ENCODE measurements around the gene KLC1.
A peak's percentile ranks its signal among the peaks of the same experiment; 100 is the strongest.

The KLC1 gene

GRCh38 chr14:103706551-103707328 is 77.7 kb downstream of the KLC1 start:
- no peak for DNase-seq

DNA sequence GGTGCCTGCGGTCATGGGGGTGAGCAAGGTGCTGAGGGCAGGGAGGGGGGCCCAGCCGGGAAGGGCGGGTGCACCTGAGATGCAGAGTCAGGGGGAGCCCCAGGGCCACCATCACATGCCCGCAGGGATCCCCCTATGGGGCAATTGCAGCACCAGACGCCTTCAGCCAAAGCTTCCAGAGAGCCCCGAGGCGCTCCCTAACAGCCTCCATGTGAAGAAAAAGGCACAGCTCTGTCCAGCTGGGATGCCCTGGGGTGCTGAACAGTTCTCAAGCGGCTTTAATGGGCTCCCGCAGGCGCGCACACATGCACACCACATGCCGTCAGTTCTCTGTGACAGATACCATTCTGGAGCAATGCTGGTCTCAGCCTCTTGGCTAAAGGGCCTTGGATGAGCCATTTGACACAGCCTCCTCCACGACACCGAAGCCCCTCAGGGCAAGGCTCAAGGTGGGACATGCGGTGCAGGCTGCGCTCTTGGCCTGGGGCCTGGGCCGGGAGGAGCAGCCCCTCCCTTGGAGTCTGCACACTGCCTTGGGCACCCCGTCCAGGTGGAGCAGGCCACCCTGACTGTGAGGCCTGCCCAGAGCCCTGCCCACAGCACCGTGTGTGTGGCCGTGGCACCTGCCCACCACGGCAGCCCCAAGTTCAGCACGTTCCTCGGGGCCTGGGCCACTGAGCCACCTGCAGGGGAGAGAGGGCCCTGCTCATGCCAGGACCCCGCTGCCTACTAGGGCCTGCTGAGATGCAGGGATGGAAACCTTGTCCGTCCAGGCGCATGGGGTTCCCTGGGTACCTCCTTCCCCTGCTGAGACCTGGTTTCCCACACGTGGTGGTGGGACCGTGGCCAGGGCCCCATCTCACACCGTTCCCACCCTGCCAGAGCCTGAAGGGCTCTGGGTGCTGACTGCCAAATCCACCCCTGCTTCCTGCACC is 78.6 kb downstream of the KLC1 start:
- no peak for DNase-seq

DNA sequence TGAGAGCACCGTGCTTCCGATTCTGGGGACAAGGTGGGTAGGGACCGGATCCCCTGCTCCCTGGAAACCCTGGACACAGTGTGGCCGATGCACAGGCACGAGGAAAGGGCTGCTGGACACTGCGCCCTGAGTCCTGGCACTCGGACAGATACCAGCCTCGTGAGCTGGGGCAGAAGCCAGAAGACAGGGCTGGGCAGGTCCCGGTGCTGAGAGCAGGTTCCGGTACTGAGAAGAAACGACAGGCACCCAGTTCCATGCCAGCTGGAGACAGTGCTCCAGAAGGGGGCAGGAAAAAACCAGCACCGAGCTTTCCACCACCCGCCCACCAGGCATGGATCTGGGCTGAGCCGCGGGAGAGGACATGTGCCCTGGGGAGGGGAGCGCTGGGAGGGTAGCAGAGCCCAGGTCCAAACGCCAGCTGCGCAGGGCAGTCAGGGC is 79.8 kb downstream of the KLC1 start:
- DNase-seq: no peak

DNA sequence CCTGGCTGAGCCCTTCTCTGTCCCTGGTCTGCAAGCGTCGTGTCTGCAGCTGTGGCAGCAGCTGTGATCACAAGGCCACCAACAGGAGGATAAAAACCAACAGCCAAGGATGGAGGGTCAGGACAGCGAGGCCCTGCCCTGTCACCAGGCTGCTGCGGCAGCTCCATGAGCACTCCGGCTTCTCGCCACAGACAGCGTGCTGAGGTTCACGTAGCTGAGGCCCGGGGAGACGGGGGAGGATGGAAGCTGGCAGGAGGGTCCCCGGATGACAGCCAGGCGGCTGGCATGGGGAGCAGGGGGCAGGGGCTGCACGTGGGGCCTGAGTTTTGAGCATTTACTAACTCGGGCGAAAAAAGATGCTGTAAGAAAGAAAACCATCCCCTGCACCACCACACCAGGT is 80.8 kb downstream of the KLC1 start:
- DNase-seq: no peak

GRCh38 chr14:103710771-103711377 is 81.9 kb downstream of the KLC1 start:
- peak; percentile 72 for DNase-seq

DNA sequence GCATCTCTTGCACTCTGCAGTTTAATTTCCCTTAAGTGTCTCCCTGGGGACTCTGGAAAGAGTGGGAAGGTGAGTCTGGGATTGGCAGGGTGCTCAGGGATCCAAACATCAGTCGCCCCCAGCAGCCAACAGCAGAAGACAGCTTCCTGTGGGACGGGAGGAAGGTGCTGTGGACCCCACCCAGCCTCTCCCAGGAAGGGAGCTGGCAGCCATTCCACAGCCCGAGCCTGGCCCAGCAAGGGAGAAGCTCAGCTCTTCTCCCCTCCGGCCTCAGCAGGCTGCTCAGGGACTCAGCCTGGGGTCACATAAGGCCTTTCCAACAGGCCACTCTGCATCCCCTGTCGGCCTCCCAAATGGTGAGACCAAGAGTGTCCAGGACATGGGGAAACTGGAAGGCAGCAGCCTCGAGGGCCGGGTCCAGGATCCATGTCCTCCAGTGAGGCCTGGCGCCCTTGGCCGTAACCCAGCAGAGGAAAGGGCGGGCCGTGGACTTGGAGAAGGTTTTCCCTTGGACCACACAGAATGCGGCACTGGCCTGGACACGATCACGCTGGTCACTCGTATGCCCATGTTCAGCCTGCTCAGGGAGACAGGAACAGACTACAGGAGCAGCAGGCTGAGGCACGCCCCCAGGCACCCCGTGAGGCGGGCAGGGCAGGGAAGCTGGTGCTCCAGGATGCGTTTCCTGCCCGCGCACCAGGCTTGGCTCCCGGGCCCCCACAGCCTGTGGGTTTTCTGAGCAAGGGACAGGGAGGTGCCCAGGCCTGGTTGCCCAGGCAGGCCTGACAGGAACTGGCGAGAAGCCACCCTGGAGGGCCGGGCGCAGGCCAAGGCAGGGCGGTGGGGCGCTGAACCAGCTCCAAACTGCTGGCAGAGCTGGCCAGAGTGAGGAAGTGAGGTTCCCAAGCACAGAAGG is 82.8 kb downstream of the KLC1 start:
- DNase-seq: no peak

- DNase-seq: no peak
Observed at GRCh38 chr14:103712633-103713247, 83.7 kb downstream of the KLC1 start.

DNA sequence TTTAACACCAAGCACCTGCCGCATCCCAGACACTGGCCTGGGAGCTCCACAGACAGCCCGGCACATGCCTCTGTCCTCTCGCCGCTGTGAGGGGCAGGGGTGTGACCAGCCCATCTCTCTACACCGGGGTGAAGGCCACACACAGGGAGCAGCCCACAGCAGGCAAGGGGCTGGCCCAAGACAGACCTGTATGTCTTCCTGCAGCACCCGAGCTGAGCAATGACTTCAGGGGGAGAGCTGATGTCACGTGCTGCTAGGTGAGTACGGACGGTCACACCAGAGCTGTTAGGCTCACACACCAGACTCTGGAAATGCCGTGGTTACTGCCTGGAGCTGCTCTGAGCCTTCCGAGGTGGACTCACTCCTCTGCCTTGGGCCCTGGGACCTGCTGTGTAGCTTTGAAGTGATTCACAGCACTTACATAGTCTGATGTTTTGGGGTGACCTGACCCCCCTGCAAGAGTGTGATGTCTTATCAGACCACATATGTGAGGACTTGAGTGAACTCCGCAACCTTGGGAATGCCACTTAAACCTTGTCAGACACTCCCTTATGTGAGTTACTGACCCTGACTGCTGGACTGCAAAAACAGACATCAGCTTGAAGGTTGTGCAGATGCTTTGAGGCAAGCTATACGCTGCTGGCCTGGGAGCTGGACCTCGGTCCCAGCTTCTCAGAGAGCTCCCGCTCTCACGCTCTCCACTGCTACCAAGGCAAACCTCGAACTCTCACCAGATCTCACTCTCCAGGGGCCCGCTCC is 84.5 kb downstream of the KLC1 start:
- DNase-seq: no peak

- DNase-seq: no peak
Observed at GRCh38 chr14:103714063-103714724, 85.2 kb downstream of the KLC1 start.

DNA sequence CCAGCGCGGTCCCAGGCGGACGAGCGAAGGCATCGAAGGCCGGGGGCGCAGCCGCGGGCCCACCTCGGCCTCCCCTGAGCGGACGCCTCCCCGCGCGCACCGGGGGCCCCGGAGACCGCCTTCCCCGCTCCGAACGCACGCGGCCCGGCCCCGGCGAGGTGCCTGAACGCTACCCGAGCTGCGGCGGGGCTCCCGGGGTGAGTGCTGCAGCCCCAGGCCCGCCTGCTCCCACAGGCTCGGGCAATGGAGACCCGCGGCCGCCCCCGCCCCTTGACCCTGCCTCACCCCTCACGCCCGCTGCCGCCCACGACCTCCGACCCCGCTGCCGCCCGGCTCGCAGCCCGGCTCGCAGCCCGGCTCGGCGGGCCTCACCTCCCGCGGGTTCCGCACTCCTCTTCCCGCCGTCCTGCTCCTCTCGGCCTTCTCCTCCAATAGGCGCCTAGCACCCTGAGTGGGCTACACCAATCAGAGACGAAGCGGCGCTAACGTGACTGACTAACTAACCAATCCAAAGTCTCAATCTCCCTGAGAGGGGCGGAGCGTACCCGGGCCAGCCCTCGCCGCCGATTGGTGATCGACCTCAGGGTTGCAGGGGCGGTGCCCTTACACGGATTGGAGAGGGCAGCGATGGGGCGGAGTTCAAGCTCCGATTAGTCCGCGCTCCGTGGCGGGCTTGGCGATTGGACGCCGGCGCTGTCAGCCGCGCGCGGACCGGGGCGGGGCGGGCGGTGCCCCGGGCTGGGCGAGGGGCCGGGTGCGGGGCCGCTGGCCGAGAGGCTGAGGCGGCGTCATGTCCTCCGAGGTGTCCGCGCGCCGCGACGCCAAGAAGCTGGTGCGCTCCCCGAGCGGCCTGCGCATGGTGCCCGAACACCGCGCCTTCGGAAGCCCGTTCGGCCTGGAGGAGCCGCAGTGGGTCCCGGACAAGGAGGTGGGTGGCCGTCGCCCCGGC is 86.3 kb downstream of the KLC1 start, which contains the start of the genes XRCC3 and ZFYVE21:
Gene XRCC3, minus strand, starts transcription at position 400 of the 949 bp plus-strand sequence. CDS start 4,364 bp downstream, outside the sequence.
Gene ZFYVE21, plus strand, starts transcription at position 759 of the 949 bp plus-strand sequence. Its CDS starts 32 bp downstream, at position 791.
- DNase-seq: peak; percentile 100

GRCh38 chr14:103716091-103716801 is 87.2 kb downstream of the KLC1 start:
- DNase-seq: no peak

DNA sequence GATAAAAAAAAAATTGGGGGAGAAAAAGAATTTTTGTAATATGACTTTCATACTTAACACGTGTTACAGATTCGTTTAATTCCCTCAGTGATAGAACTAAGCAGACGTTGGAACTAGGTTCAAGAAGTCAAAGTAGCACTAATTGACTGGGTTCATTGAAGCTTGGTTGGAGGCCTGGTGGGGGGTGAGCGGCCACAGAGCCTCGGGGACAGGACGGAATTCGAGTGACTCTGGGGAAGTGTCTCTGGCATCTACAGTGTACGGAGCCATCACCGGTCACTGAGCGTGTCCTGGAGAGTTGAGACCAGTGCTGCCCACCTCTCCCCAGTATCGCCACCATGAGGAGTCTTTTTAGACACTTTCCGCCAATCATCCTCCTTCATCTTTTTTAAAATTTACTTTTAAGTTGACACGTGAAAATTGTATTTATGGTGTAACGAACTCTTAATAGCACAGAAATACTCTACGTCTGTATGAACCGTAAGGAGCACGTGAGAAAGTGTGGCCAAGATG is 87.9 kb downstream of the KLC1 start:
- no peak for DNase-seq

DNA sequence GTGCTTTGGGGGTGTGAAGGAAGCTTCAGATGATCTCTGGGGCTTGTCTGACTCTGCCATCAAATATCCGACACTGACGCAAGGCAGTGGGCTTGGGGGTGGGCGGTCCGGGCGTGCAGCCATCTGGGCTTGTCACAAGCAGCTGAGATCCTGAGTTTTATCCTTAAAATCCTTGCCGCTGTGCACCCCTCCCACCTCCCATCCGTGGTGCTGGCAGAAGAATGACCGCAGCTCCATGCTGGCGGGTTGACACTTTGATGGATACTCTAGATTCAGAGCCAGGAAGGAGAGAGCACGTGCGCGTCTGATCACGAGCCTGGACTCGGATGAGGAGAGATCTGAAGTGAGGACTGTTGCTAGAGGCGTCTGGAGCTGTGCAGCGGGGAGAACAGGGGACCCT is 89.6 kb downstream of the KLC1 start:
- DNase-seq: no peak

GRCh38 chr14:103719751-103720150 is 90.7 kb downstream of the KLC1 start:
- no peak for DNase-seq

DNA sequence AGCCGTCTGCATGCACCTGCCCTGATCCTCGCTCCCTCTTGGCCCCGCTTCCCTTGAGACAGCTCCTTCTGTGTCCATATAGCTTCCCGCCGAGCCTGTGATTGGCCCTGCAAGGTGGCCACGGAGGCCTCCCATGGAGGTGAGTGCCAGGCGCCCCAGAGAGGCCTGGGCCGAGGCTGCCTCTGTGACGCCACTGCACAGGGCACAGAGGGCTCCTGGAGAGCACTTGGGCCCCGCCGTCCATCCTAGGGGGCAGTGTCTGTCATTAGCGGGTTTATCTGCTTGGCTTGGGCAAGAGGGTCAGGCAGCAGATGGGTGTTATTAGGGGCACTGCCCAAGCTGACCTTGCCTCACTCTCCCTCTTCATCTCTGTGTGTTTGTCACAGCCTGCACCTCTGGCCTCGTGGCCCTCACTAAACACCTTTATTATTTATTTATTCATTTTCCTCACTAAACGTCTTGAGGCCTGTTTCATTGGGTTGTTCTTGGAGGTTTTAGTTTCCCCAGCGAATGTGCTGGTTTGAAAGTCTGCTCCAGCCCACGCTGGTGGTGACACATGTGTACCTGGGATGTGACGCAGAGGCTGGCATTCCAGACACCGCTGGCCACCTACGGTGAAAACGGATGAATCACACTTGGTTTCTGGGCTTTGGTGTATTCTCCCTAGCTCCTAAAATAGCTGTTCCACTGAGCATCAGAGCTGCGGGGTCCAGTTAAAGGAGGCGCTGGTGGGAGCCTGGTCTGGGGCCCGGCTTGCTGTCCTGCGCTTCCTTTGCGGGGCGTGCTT is 92.5 kb downstream of the KLC1 start:
- DNase-seq: no peak

DNA sequence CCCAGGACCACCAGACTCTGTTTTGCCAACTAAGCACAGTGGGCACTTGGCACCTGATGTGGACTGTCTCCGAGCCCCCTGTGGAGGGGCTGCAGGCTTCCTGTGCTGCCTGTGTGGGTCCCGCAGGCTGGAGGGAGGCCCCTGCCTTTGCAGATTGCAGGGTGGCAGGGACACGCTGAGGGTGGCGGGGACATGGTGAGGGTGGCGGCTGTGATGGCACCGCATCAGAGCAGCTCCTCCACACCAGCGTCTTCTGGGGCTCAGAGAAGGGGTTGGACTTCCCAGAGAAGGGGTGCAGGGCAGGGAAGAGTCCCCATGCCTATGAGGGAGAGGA is 94.7 kb downstream of the KLC1 start:
- no peak for DNase-seq

- DNase-seq: no peak
Observed at GRCh38 chr14:103724116-103724515, 95.1 kb downstream of the KLC1 start.

All from NCI-H748 treated with DMSO at 0.1 percent for 48 hours (cell line).